Parathyroid adenoma (tissue), 2 donors: ENCODE measurements around the gene CTNND2.
"Not testable (repeated sequence)": the region's sequence is repeated elsewhere in the genome, so short reads cannot be mapped to it uniquely, and the experiment has no call there.

Experiments used
- H2AFZ ChIP-seq: fragments of 300-600 bp; sonication (generic); one replicate; pipeline ENCODE4 v1.7.0; 2017; ENCODE audit warnings: antibody characterized with exemption, mild to moderate bottlenecking
- H3K27ac ChIP-seq: fragments of 300-600 bp; sonication (generic); one replicate; pipeline ENCODE4 v1.7.0; 2017
- H3K27me3 ChIP-seq: fragments of 300-600 bp; sonication (generic); one replicate; pipeline ENCODE4 v1.7.0; 2017; ENCODE audit warnings: low read length; ENCODE audit not compliant: control insufficient read depth, insufficient read depth
- H3K36me3 ChIP-seq: fragments of 300-600 bp; sonication (generic); one replicate; pipeline ENCODE4 v1.7.0; 2017; ENCODE audit warnings: low read length; ENCODE audit not compliant: control insufficient read depth, insufficient read depth
- H3K4me1 ChIP-seq: fragments of 300-600 bp; sonication (generic); one replicate; pipeline ENCODE4 v1.7.0; 2017; ENCODE audit warnings: control low read depth
- H3K4me2 ChIP-seq: fragments of 300-600 bp; sonication (generic); one replicate; pipeline ENCODE4 v1.7.0; 2017; ENCODE audit warnings: low read length
- H3K4me3 ChIP-seq: fragments of 300-600 bp; sonication (generic); one replicate; pipeline ENCODE4 v1.7.0; 2017; ENCODE audit warnings: low read depth, low read length
- H3K79me2 ChIP-seq: fragments of 300-600 bp; sonication (generic); one replicate; pipeline ENCODE4 v1.7.0; 2017; ENCODE audit warnings: control low read depth
- H3K9ac ChIP-seq: fragments of 300-600 bp; sonication (generic); one replicate; pipeline ENCODE4 v1.7.0; 2017; ENCODE audit warnings: mild to moderate bottlenecking
- H3K9me3 ChIP-seq: fragments of 300-600 bp; sonication (generic); one replicate; pipeline ENCODE4 v1.7.0; 2017; ENCODE audit warnings: low read length; ENCODE audit not compliant: control insufficient read depth
- TF ChIP-seq, protein P1 (sequence below): fragments of 300-600 bp; sonication (generic); IDR thresholded peaks from one replicate; pipeline ENCODE4 v1.7.0; 2017; ENCODE audit warnings: antibody characterized with exemption, mild to moderate bottlenecking
- donor health status: primary hyperparathyroidism.

CTNND2 gene

GRCh38 chr5:11319836-11320580 is 584.2 kb downstream of the CTNND2 start:
- Histone ChIP-seq H3K27ac (no peak overlapping the region), H3K4me3 (no peak overlapping the region), H3K9ac (no peak overlapping the region), H3K27me3 (no peaks in the 10 kb centered on the region), H3K4me1 (no peaks in the 10 kb centered on the region), H3K79me2 (no peaks in the 10 kb centered on the region), H3K4me2 (no peak overlapping the region), H2AFZ (no peak overlapping the region), H3K36me3 (no peaks in the 10 kb centered on the region), H3K9me3 (no peaks in the 10 kb centered on the region)
- TF ChIP-seq, protein P1, sequence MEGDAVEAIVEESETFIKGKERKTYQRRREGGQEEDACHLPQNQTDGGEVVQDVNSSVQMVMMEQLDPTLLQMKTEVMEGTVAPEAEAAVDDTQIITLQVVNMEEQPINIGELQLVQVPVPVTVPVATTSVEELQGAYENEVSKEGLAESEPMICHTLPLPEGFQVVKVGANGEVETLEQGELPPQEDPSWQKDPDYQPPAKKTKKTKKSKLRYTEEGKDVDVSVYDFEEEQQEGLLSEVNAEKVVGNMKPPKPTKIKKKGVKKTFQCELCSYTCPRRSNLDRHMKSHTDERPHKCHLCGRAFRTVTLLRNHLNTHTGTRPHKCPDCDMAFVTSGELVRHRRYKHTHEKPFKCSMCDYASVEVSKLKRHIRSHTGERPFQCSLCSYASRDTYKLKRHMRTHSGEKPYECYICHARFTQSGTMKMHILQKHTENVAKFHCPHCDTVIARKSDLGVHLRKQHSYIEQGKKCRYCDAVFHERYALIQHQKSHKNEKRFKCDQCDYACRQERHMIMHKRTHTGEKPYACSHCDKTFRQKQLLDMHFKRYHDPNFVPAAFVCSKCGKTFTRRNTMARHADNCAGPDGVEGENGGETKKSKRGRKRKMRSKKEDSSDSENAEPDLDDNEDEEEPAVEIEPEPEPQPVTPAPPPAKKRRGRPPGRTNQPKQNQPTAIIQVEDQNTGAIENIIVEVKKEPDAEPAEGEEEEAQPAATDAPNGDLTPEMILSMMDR: no peak

GRCh38 chr5:11313694-11314093 is 590.6 kb downstream of the CTNND2 start:
- not testable (repeated sequence) for H3K4me2 ChIP-seq, H3K4me1 ChIP-seq, H3K9ac ChIP-seq

GRCh38 chr5:11311731-11312130 is 592.5 kb downstream of the CTNND2 start:
- Histone ChIP-seq H3K4me2 (no peak overlapping the region), H2AFZ (no peak overlapping the region), H3K9me3 (no peaks in the 10 kb centered on the region), H3K36me3 (no peaks in the 10 kb centered on the region), H3K27me3 (no peaks in the 10 kb centered on the region), H3K79me2 (no peaks in the 10 kb centered on the region), H3K4me1 (no peaks in the 10 kb centered on the region), H3K9ac (no peak overlapping the region), H3K27ac (no peak overlapping the region), H3K4me3 (no peak overlapping the region)
- TF ChIP-seq, protein P1: no peak

More at GRCh38 chr5:11313694-11314093, 590.6 kb downstream of the CTNND2 start:
- H3K27ac ChIP-seq, H3K4me3 ChIP-seq, H3K36me3 ChIP-seq, H2AFZ ChIP-seq, H3K27me3 ChIP-seq, H3K79me2 ChIP-seq, H3K9me3 ChIP-seq: not testable (repeated sequence)

GRCh38 chr5:11311272-11311671 is 593.0 kb downstream of the CTNND2 start:
- H3K9me3 ChIP-seq: no peaks in the 10 kb centered on the region
- H2AFZ ChIP-seq: no peak overlapping the region
- H3K27ac ChIP-seq: no peak overlapping the region
- H3K4me1 ChIP-seq: no peaks in the 10 kb centered on the region
- H3K27me3 ChIP-seq: no peaks in the 10 kb centered on the region
- TF ChIP-seq, protein P1: no peak
- no peaks in the 10 kb centered on the region for H3K79me2 ChIP-seq
- H3K9ac ChIP-seq: no peak overlapping the region
- no peak overlapping the region for H3K4me2 ChIP-seq
- H3K4me3 ChIP-seq: no peak overlapping the region
- no peaks in the 10 kb centered on the region for H3K36me3 ChIP-seq

DNA sequence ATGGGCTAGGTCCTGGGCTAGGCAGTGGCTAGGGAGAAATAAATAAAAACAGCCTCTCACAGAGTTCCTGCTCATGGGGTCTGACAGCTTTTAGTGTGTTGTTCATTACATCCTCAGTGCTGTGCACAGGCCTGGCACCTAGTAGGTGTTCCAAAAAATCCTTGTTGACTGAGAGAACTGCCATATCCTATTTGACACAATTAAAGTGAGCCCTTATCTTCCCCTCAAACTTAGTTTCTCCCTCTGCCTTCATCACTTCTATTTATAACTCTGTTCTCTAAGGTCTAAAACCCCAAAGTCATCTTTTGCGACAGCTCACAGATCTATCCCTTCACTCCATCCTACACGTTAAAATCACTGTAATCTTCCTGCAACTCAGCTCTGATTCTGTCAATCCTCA is 594.1 kb downstream of the CTNND2 start:
- no peaks in the 10 kb centered on the region for H3K79me2 ChIP-seq
- no peaks in the 10 kb centered on the region for H3K27me3 ChIP-seq
- H3K27ac ChIP-seq: no peak overlapping the region
- no peak overlapping the region for H3K9ac ChIP-seq
- H3K4me2 ChIP-seq: no peak overlapping the region
- H3K4me1 ChIP-seq: no peaks in the 10 kb centered on the region
- no peaks in the 10 kb centered on the region for H3K36me3 ChIP-seq
- TF ChIP-seq, protein P1: no peak
- no peak overlapping the region for H2AFZ ChIP-seq
- H3K9me3 ChIP-seq: no peaks in the 10 kb centered on the region
- no peak overlapping the region for H3K4me3 ChIP-seq
